Stomach (tissue), 9 donors: ENCODE measurements around the gene PROC. TPM values are rescaled to one million over a fixed set of nuclear protein-coding genes. Genes with fewer than 3 reads are reported as not detected.

ENCODE experiments used
- DNase-seq, 2 donors: peaks; one replicate each; pipeline versions ENCODE4 v3.0.0 to v3.0.0-alpha.2; 2013 to 2019
- H3K27ac ChIP-seq, 5 donors: fragments of 200-600 bp in 4 of 5; sonication (generic) in 4 of 5; one replicate each; pipeline ENCODE4 v1.5.1; 2013 to 2019; ENCODE audit warnings: mild to moderate bottlenecking in 1 of 5, moderate library complexity in 1 of 5
- H3K27me3 ChIP-seq, 3 donors: fragments of 200-600 bp; sonication (generic); one replicate each; pipeline ENCODE4 v1.5.1; 2017 to 2019; ENCODE audit warnings: mixed run types in 1 of 3
- H3K36me3 ChIP-seq, 4 donors: fragments of 200-600 bp; sonication (generic); 1 replicate in 3 of 4; 2 replicates in 1 of 4; pipeline ENCODE4 v1.5.1; 2016 to 2019
- H3K4me1 ChIP-seq, 4 donors: fragments of 200-600 bp; sonication (generic); one replicate each; pipeline ENCODE4 v1.5.1; 2016 to 2019
- H3K4me3 ChIP-seq, 4 donors: fragments of 200-600 bp; sonication (generic) in 3 of 4; one replicate each; pipeline ENCODE4 v1.5.1; 2016 to 2019; ENCODE audit warnings: mild to moderate bottlenecking in 1 of 4
- H3K9me3 ChIP-seq, 4 donors: fragments of 200-600 bp; sonication (generic); one replicate each; pipeline ENCODE4 v1.5.1; 2016 to 2019
- CTCF ChIP-seq, 7 experiments: fragments of 450-650 bp in 4 of 7; fragments of 200-600 bp in 3 of 7; sonication (generic) in 3 of 7; IDR thresholded peaks; one replicate each; pipeline ENCODE4 v1.5.1; 2016 to 2019; ENCODE audit warnings: antibody characterized with exemption in 7 of 7, control low read depth in 2 of 7, mild to moderate bottlenecking in 1 of 7
- EP300 ChIP-seq: sonication (generic); formaldehyde crosslinking; IDR thresholded peaks from one replicate; pipeline ENCODE4 v1.6.1; 2017; ENCODE audit warnings: antibody characterized with exemption
- POLR2A ChIP-seq, 4 donors: fragments of 450-650 bp; IDR thresholded peaks; one replicate each; pipeline ENCODE4 v1.6.1; 2016; ENCODE audit warnings: antibody characterized with exemption in 4 of 4, control low read depth in 2 of 4, mild to moderate bottlenecking in 1 of 4, moderate library complexity in 1 of 4
- POLR2AphosphoS5 ChIP-seq, 3 donors: sonication (generic); formaldehyde crosslinking; IDR thresholded peaks; one replicate each; pipeline ENCODE4 v1.6.1; 2016; ENCODE audit warnings: antibody characterized with exemption in 3 of 3
- WGBS, 5 donors: extraction: QIAGEN DNeasy Blood & Tissue Kit in 3 of 5; methylation state at CpG; one replicate each; pipeline versions ENCODE4 v1.1.5 to v1.1.7; 2013 to 2018; 5-methylcytosine and 5-hydroxymethylcytosine counted together
- intact Hi-C: fragments of 100-400 bp; cut with DNase I; formaldehyde crosslinking; loops from one replicate; pipeline ENCODE4 v1.15.1; 2023; ENCODE audit warnings: low total_unique reads
- polyA plus RNA-seq, 3 donors: library from polyadenylated mRNA; stranded (reverse); fragments of 200-250 nt; gene quantifications; one replicate each; pipeline ENCODE4 v1.2.3, GENCODE V29; 2013
- total RNA-seq, 5 donors: library from RNA; depleted of rRNA; stranded (reverse); fragments of >200 nt; gene quantifications; one replicate each; pipeline versions ENCODE4 v1.1.0 to v1.2.3, GENCODE V29; 2014 to 2016
- donor health status: healthy with polysubstance abuse.
- donor health status: Bipolar disorder and iron deficiency.
- donor health status: healthy.

The PROC gene
- total and polyA plus RNA-seq, 8 donors = 1.2 to 6.8 (median 4.6) TPM; not detected in 1

DNA sequence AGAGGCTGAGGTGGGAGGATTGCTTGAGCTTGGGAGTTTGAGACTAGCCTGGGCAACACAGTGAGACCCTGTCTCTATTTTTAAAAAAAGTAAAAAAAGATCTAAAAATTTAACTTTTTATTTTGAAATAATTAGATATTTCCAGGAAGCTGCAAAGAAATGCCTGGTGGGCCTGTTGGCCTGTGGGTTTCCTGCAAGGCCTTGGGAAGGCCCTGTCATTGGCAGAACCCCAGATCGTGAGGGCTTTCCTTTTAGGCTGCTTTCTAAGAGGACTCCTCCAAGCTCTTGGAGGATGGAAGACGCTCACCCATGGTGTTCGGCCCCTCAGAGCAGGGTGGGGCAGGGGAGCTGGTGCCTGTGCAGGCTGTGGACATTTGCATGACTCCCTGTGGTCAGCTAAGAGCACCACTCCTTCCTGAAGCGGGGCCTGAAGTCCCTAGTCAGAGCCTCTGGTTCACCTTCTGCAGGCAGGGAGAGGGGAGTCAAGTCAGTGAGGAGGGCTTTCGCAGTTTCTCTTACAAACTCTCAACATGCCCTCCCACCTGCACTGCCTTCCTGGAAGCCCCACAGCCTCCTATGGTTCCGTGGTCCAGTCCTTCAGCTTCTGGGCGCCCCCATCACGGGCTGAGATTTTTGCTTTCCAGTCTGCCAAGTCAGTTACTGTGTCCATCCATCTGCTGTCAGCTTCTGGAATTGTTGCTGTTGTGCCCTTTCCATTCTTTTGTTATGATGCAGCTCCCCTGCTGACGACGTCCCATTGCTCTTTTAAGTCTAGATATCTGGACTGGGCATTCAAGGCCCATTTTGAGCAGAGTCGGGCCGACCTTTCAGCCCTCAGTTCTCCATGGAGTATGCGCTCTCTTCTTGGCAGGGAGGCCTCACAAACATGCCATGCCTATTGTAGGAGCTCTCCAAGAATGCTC lies 6.6 kb downstream of the PROC start:
- Histone ChIP-seq H3K36me3 (peaks cover 0 to 10% (median 4%) of the 10 kb centered on the region in 4 donors), H3K9me3 (no peaks in the 10 kb centered on the region), H3K4me1 (peaks cover 13 to 22% (median 16%) of the 10 kb centered on the region in 4 donors), H3K27me3 (peaks cover 0 to 43% (median 17%) of the 10 kb centered on the region in 3 donors), H3K4me3 (no peak overlapping the region), H3K27ac (no peak overlapping the region)
- intact Hi-C loops = no loop called here
- no peak for DNase-seq
- WGBS, 5 donors = 78 to 91% (median 86%) methylated on average over 13 of the region's 13 CpGs
- no peak for TF ChIP-seq POLR2A (IDR thresholded peaks at IDR 0.05)

DNA sequence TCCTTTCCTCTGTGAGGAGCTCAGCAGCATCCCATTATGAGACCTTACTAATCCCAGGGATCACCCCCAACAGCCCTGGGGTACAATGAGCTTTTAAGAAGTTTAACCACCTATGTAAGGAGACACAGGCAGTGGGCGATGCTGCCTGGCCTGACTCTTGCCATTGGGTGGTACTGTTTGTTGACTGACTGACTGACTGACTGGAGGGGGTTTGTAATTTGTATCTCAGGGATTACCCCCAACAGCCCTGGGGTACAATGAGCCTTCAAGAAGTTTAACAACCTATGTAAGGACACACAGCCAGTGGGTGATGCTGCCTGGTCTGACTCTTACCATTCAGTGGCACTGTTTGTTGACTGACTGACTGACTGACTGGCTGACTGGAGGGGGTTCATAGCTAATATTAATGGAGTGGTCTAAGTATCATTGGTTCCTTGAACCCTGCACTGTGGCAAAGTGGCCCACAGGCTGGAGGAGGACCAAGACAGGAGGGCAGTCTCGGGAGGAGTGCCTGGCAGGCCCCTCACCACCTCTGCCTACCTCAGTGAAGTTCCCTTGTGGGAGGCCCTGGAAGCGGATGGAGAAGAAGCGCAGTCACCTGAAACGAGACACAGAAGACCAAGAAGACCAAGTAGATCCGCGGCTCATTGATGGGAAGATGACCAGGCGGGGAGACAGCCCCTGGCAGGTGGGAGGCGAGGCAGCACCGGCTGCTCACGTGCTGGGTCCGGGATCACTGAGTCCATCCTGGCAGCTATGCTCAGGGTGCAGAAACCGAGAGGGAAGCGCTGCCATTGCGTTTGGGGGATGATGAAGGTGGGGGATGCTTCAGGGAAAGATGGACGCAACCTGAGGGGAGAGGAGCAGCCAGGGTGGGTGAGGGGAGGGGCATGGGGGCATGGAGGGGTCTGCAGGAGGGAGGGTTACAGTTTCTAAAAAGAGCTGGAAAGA lies 7.6 kb downstream of the PROC start:
- H3K4me3 ChIP-seq = no peak overlapping the region
- H3K27me3 ChIP-seq = peaks cover 0 to 43% (median 17%) of the 10 kb centered on the region in 3 donors
- DNase-seq = no peak
- no peaks in the 10 kb centered on the region for H3K9me3 ChIP-seq
- TF ChIP-seq POLR2A (IDR thresholded peaks at IDR 0.05) = no peak
- no peak for TF ChIP-seq POLR2AphosphoS5 (IDR thresholded peaks at IDR 0.05)
- no peak for TF ChIP-seq EP300
- no peak for TF ChIP-seq CTCF (IDR thresholded peaks at IDR 0.05)
- peaks cover 0 to 10% (median 4%) of the 10 kb centered on the region in 4 donors for H3K36me3 ChIP-seq
- H3K27ac ChIP-seq = no peak overlapping the region
- whole genome bisulfite sequencing, 5 donors = 94 to 97% (median 97%) methylated on average over 16 of the region's 16 CpGs
- peaks cover 13 to 22% (median 16%) of the 10 kb centered on the region in 4 donors for H3K4me1 ChIP-seq
- intact Hi-C loops = no loop called here

DNA sequence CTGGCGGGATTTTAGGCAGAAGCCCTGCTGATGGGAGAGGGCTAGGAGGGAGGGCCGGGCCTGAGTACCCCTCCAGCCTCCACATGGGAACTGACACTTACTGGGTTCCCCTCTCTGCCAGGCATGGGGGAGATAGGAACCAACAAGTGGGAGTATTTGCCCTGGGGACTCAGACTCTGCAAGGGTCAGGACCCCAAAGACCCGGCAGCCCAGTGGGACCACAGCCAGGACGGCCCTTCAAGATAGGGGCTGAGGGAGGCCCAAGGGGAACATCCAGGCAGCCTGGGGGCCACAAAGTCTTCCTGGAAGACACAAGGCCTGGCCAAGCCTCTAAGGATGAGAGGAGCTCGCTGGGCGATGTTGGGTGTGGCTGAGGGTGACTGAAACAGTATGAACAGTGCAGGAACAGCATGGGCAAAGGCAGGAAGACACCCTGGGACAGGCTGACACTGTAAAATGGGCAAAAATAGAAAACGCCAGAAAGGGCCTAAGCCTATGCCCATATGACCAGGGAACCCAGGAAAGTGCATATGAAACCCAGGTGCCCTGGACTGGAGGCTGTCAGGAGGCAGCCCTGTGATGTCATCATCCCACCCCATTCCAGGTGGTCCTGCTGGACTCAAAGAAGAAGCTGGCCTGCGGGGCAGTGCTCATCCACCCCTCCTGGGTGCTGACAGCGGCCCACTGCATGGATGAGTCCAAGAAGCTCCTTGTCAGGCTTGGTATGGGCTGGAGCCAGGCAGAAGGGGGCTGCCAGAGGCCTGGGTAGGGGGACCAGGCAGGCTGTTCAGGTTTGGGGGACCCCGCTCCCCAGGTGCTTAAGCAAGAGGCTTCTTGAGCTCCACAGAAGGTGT lies 8.5 kb downstream of the PROC start:
- H3K27me3 ChIP-seq = peaks cover 0 to 35% (median 17%) of the 10 kb centered on the region in 3 donors
- no peak overlapping the region for H3K27ac ChIP-seq
- H3K9me3 ChIP-seq = no peaks in the 10 kb centered on the region
- intact Hi-C loops = no loop called here
- H3K36me3 ChIP-seq = peaks cover 0 to 10% (median 4%) of the 10 kb centered on the region in 4 donors
- H3K4me3 ChIP-seq = no peak overlapping the region
- peaks cover 13 to 22% (median 16%) of the 10 kb centered on the region in 4 donors for H3K4me1 ChIP-seq
- 88 to 95% (median 92%) methylated on average over 9 to 10 of the region's 10 CpGs for WGBS, 5 donors
- DNase-seq = no peak
- TF ChIP-seq POLR2AphosphoS5 (IDR thresholded peaks at IDR 0.05) = no peak
- no peak for TF ChIP-seq EP300
- TF ChIP-seq CTCF (IDR thresholded peaks at IDR 0.05) = no peak

- peaks cover 12 to 18% (median 14%) of the 10 kb centered on the region in 4 donors for H3K4me1 ChIP-seq
- no peak for DNase-seq
- no peak overlapping the region for H3K27ac ChIP-seq
Measured at GRCh38 chr2:127427376-127428056, 9.3 kb downstream of the PROC start.

More at GRCh38 chr2:127427376-127428056, 9.3 kb downstream of the PROC start:
- no peak for TF ChIP-seq CTCF (IDR thresholded peaks at IDR 0.05)
- no peak for TF ChIP-seq POLR2A (IDR thresholded peaks at IDR 0.05)
- no peak for TF ChIP-seq POLR2AphosphoS5 (IDR thresholded peaks at IDR 0.05)
- TF ChIP-seq EP300 = no peak
- Histone ChIP-seq H3K4me3 (no peak overlapping the region), H3K9me3 (no peaks in the 10 kb centered on the region), H3K36me3 (peaks cover 0 to 10% (median 4%) of the 10 kb centered on the region in 4 donors), H3K27me3 (peaks cover 0 to 27% (median 12%) of the 10 kb centered on the region in 3 donors)
- 82 to 92% (median 88%) methylated on average over 7 of the region's 7 CpGs for WGBS, 5 donors
- intact Hi-C loops = no loop called here
